K562 (cell line): ENCODE results near the gene RETREG1. TPM values are rescaled to one million over a fixed set of nuclear protein-coding genes. Genes with fewer than 3 reads are reported as not detected.

Experiments
- ATAC-seq: fragments of 200-7000 bp; cut with Tn5 transposase; 3 replicates; pipeline ENCODE4 v1.9.1; 2020; ENCODE audit warnings: moderate library complexity
- BruUV-seq: library from RNA; stranded (reverse); fragments of 400-500 nt; replicated peaks from 2 replicates; lab custom pipeline; 2021; lab: Mats Ljungman, UMichigan
- CTCF ChIA-PET: fragments of 300-600 bp; formaldehyde crosslinking; extraction: SDS; loops from one replicate; lab custom pipeline; 2021; ENCODE audit warnings: low intra/inter-chr PET ratio; lab: Yijun Ruan, JAX
- POLR2A ChIA-PET: fragments of 300-600, 350-650 bp; sonication (Branson Sonifier 250); formaldehyde crosslinking; extraction: SDS; loops from one replicate; lab custom pipeline; 2021; ENCODE audit warnings: antibody characterized with exemption, inconsistent platforms; lab: Yijun Ruan, JAX
- DNase-seq, 4 experiments: peaks; one replicate each; pipeline versions ENCODE4 v3.0.0 to v3.0.0-alpha.2; 2011 to 2018; ENCODE audit warnings: low spot score in 3 of 4, mixed read lengths in 3 of 4; ENCODE audit errors: extremely low read depth in 1 of 4
- FAIRE-seq: peaks from 2 replicates; lab custom pipeline; 2011; peaks lifted over from hg19 to GRCh38; lab: Jason Lieb, UNC
- H2AFZ ChIP-seq: 2 replicates; pipeline ENCODE4 v1.6.0; 2011; ENCODE audit warnings: low read depth, low read length, control low read depth, inconsistent platforms
- H3K27ac ChIP-seq: fragments of 200-600 bp; 3 replicates; pipeline ENCODE4 v1.8.0; 2011; ENCODE audit warnings: low read depth, mild to moderate bottlenecking, control low read depth, inconsistent platforms, low read length, moderate library complexity, mixed read lengths; ENCODE audit errors: extremely low read depth
- H3K27me3 ChIP-seq, 2 experiments: fragments of 300-600 bp in 1 of 2; 2 replicates in 1 of 2; 3 replicates in 1 of 2; pipeline versions ENCODE4 v1.6.0 to v1.8.0; 2011; ENCODE audit warnings: inconsistent platforms in 2 of 2, low read length in 2 of 2, mild to moderate bottlenecking in 1 of 2, mixed read lengths in 1 of 2, moderate library complexity in 1 of 2; ENCODE audit not compliant: control insufficient read depth in 2 of 2, insufficient read depth in 2 of 2
- H3K36me3 ChIP-seq: fragments of 300-600 bp; 3 replicates; pipeline ENCODE4 v1.8.0; 2011; ENCODE audit warnings: mild to moderate bottlenecking, low read length, inconsistent platforms; ENCODE audit not compliant: control insufficient read depth, insufficient read depth
- H3K4me1 ChIP-seq, 2 experiments: fragments of 200-600 bp in 1 of 2; replicated peaks in 1 of 2; 2 replicates in 1 of 2; 3 replicates in 1 of 2; pipeline versions ENCODE4 v1.5.1 to v1.8.0; 2011; ENCODE audit warnings: inconsistent platforms in 2 of 2, low read length in 2 of 2, mild to moderate bottlenecking in 1 of 2, mixed read lengths in 1 of 2, moderate library complexity in 1 of 2; ENCODE audit not compliant: control insufficient read depth in 2 of 2, insufficient read depth in 2 of 2
- H3K4me2 ChIP-seq: 2 replicates; pipeline ENCODE4 v1.6.1; 2011; ENCODE audit warnings: low read length, control low read depth, inconsistent platforms, mixed read lengths; ENCODE audit not compliant: insufficient read depth
- H3K4me3 ChIP-seq: fragments of 200-600 bp; sonication (generic), shearing (Covaris generic); 2 replicates; pipeline ENCODE4 v1.5.1; 2016; ENCODE audit warnings: control low read depth, inconsistent platforms
- H3K79me2 ChIP-seq: fragments of 200-600 bp; 3 replicates; pipeline ENCODE4 v1.8.0; 2011; ENCODE audit warnings: low read length, inconsistent platforms; ENCODE audit not compliant: control insufficient read depth, insufficient read depth
- H3K9ac ChIP-seq, 2 experiments: 2 replicates each; pipeline versions ENCODE4 v1.6.0 to v1.6.1; 2011; ENCODE audit warnings: low read depth in 2 of 2, low read length in 2 of 2, control low read depth in 1 of 2, inconsistent platforms in 1 of 2, mild to moderate bottlenecking in 1 of 2, mixed read lengths in 1 of 2; ENCODE audit not compliant: insufficient read depth in 1 of 2
- H3K9me1 ChIP-seq: one replicate; pipeline ENCODE4 v1.6.0; 2011; ENCODE audit warnings: inconsistent platforms, mild to moderate bottlenecking, low read length, moderate library complexity; ENCODE audit not compliant: control insufficient read depth, insufficient read depth
- H3K9me3 ChIP-seq: replicated peaks from 2 replicates; pipeline ENCODE4 v1.5.1; 2011; ENCODE audit warnings: low read depth, low read length, inconsistent platforms; ENCODE audit not compliant: control insufficient read depth, insufficient read depth
- H4K20me1 ChIP-seq: replicated peaks from 2 replicates; pipeline ENCODE4 v1.6.1; 2011; ENCODE audit warnings: low read length, inconsistent platforms, mixed read lengths; ENCODE audit not compliant: control insufficient read depth, insufficient read depth
- ELK1 ChIP-seq: sonication (generic); formaldehyde crosslinking; IDR thresholded peaks from 2 replicates; pipeline ENCODE4 v1.8.1; 2022; ENCODE audit warnings: missing genetic modification reagents
- GTF2F1 ChIP-seq: IDR thresholded peaks from 2 replicates; pipeline ENCODE4 v1.6.1; 2011; ENCODE audit warnings: low read depth, low read length, improper control_type of control experiment
- KLF13 ChIP-seq: fragments of 450-650 bp; IDR thresholded peaks from 2 replicates; pipeline ENCODE4 v1.6.1; 2016; ENCODE audit warnings: missing genetic modification characterization, low read depth, mild to moderate bottlenecking, missing compliant biosample characterization, moderate library complexity, borderline replicate concordance
- PHTF2 ChIP-seq: fragments of 250-450 bp; sonication (Bioruptor Pico); IDR thresholded peaks from 2 replicates; pipeline ENCODE4 v1.5.0; 2021; ENCODE audit warnings: mild to moderate bottlenecking
- POLR3G ChIP-seq: IDR thresholded peaks from 2 replicates; pipeline ENCODE4 v1.6.1; 2011; ENCODE audit not compliant: insufficient read length, insufficient replicate concordance; ENCODE audit errors: extremely low read depth
- RFX1 ChIP-seq: fragments of 450-650 bp; IDR thresholded peaks from 2 replicates; pipeline ENCODE4 v1.6.1; 2016; ENCODE audit warnings: mild to moderate bottlenecking, moderate library complexity
- SP1 ChIP-seq: sonication (generic); formaldehyde crosslinking; IDR thresholded peaks from 2 replicates; pipeline ENCODE4 v1.8.1; 2022; ENCODE audit warnings: mild to moderate bottlenecking, missing genetic modification reagents
- ZHX1 ChIP-seq: fragments of 150-350 bp; conservative IDR thresholded peaks from 2 replicates; pipeline ENCODE4 v1.6.1; 2014; ENCODE audit warnings: low read length
- ZKSCAN3 ChIP-seq: fragments of 250-450 bp; sonication (Bioruptor Pico); IDR thresholded peaks from 2 replicates; pipeline ENCODE4 v1.4.0; 2020
- ZNF41 ChIP-seq: fragments of 250-450 bp; sonication (Bioruptor Pico); conservative IDR thresholded peaks from 2 replicates; pipeline ENCODE4 v1.4.0; 2020; ENCODE audit warnings: mild to moderate bottlenecking
- ZNF511 ChIP-seq: sonication (generic); formaldehyde crosslinking; IDR thresholded peaks from 2 replicates; pipeline ENCODE4 v1.8.0; 2022; ENCODE audit warnings: mild to moderate bottlenecking, missing genetic modification reagents
- WGBS: fragments of 100-300 bp; shearing (Covaris generic); methylation state at CpG from one replicate; pipeline ENCODE4 v1.1.6; 2016; ENCODE audit warnings: low coverage, mixed read lengths; ENCODE audit not compliant: insufficient coverage; ENCODE audit errors: missing lambda C conversion rate; 5-methylcytosine and 5-hydroxymethylcytosine counted together
- in situ Hi-C: fragments of 300-500 bp; cut with MboI; formaldehyde crosslinking; loops from 4 replicates; pipeline ENCODE4 v1.15.0; 2018; ENCODE audit warnings: inconsistent platforms, mixed read lengths
- intact Hi-C: fragments of 100-400 bp; cut with micrococcal nuclease; formaldehyde crosslinking; loops from 2 replicates; pipeline ENCODE4 v1.14.2; 2022
- polyA plus RNA-seq, 8 experiments: library from polyadenylated mRNA; depleted of rRNA in 4 of 8; stranded (reverse) in 5 of 8; unstranded in 3 of 8; fragments of >200 nt; fragmentation: Nextera tagmentation in 2 of 8; fragmentation: Illumina TruSeq in 1 of 8; extraction: Ambion mirVana in 2 of 8; extraction: Trizol in 1 of 8; gene quantifications; 2 replicates each; pipeline versions ENCODE4 v1.2.1 to v1.2.3, GENCODE V29; 2011 to 2014; ENCODE audit warnings: inconsistent platforms in 1 of 8, missing spikeins in 1 of 8
- total RNA-seq, 7 experiments: library from RNA; depleted of rRNA in 6 of 7; stranded (reverse); fragments of >200 nt in 6 of 7; fragmentation: Illumina TruSeq in 2 of 7; extraction: Trizol in 2 of 7; gene quantifications; 2 replicates each; pipeline versions ENCODE4 v1.2.1 to v1.2.3, GENCODE V29; 2011 to 2021; ENCODE audit warnings: low replicate concordance in 1 of 7

Gene RETREG1
- total and polyA plus RNA-seq, 9 of the 15 experiments (the other 6 are each of a cell fraction or from before 2014, with no cell fraction given): 0.01 to 0.20 (median 0.08) TPM; not detected in 5

- BruUV-seq: no TSS peak
- ChIA-PET CTCF (no interaction called here), POLR2A (interaction anchor here (1.5 kb wide), 1 partner anchor 21 kb away, joined by 3 read pairs; no protein-coding TSS in a partner anchor)
- no peaks in the 10 kb centered on the region for H4K20me1 ChIP-seq
- DNase-seq (no peak), ATAC-seq (no peak), FAIRE-seq (no peak)
- in situ Hi-C loops: no loop called here
- H3K9me3 ChIP-seq: no peaks in the 10 kb centered on the region
- no peak overlapping the region for H3K9ac ChIP-seq
- no peak overlapping the region for H3K27ac ChIP-seq
- intact Hi-C loops: no loop called here
- H3K4me3 ChIP-seq: no peak overlapping the region
- peaks cover 0 to 11% of the 10 kb centered on the region in 2 experiments; a peak in 1 of 5 replicates for H3K4me1 ChIP-seq
- no peaks in the 10 kb centered on the region for H3K36me3 ChIP-seq
- H3K79me2 ChIP-seq: no peaks in the 10 kb centered on the region
- TF ChIP-seq POLR3G: no peak
- no peak for TF ChIP-seq PHTF2 (CRISPR knock-in tag)
- no peaks in the 10 kb centered on the region for H3K9me1 ChIP-seq
- peaks cover 22 to 29% of the 10 kb centered on the region in 2 experiments; a peak in 4 of 5 replicates for H3K27me3 ChIP-seq
- no peak overlapping the region for H3K4me2 ChIP-seq
- 5% methylated on average over 31 of the region's 31 CpGs for WGBS
- no peak overlapping the region for H2AFZ ChIP-seq
These were observed 859 bp downstream of the RETREG1 start for GRCh38 chr5:16615741-16616535.

GRCh38 chr5:16612007-16612406, 4.8 kb downstream of the RETREG1 start:
- Histone ChIP-seq H3K9me1 (no peaks in the 10 kb centered on the region), H4K20me1 (no peaks in the 10 kb centered on the region), H2AFZ (no peak overlapping the region), H3K4me2 (no peak overlapping the region), H3K27ac (no peak overlapping the region), H3K79me2 (no peaks in the 10 kb centered on the region), H3K36me3 (no peaks in the 10 kb centered on the region), H3K9me3 (no peaks in the 10 kb centered on the region), H3K4me3 (no peak overlapping the region), H3K4me1 (peaks cover 0 to 8% of the 10 kb centered on the region in 2 experiments; a peak in 1 of 5 replicates), H3K27me3 (peaks cover 14 to 17% of the 10 kb centered on the region in 2 experiments; a peak in 4 of 5 replicates), H3K9ac (no peak overlapping the region)
- WGBS: 0% methylated on average over 1 of the region's 2 CpGs
- ChIA-PET POLR2A (no interaction called here), CTCF (no interaction called here)
- in situ Hi-C loops (no loop called here), intact Hi-C loops (no loop called here)
- no peak for DNase-seq
- no peak for FAIRE-seq
- no peak for ATAC-seq
- BruUV-seq: no TSS peak
- no peak for TF ChIP-seq RFX1
- TF ChIP-seq GTF2F1: no peak
- TF ChIP-seq ELK1 (CRISPR knock-in tag): no peak
- TF ChIP-seq ZNF41 (CRISPR knock-in tag): no peak
- no peak for TF ChIP-seq ZNF511
- TF ChIP-seq SP1: no peak
- no peak for TF ChIP-seq ZHX1
- TF ChIP-seq ZKSCAN3 (CRISPR knock-in tag): no peak
- TF ChIP-seq KLF13: no peak
